ENCODE data around the gene PIK3CA. TPM values are rescaled to one million over a fixed set of nuclear protein-coding genes. Genes with fewer than 3 reads are reported as not detected.

Gene PIK3CA
- total RNA-seq, 1 donor from 2014 or later, result 17.6 TPM

- Mint-ChIP-seq H3K9me3 (peaks cover 6% of the 10 kb centered on the region), H3K4me1 (ENCODE audit: unreplicated experiment) (peaks cover 12% of the 10 kb centered on the region)
- TF ChIP-seq CTCF (conservative IDR thresholded peaks at IDR 0.05), result no peak
These were observed 10.3 kb downstream of the PIK3CA start for GRCh38 chr3:179158336-179159039.

GRCh38 chr3:179163503-179163902, 15.3 kb downstream of the PIK3CA start:
- H3K36me3 Mint-ChIP-seq, result peaks cover 4% of the 10 kb centered on the region
- H3K27me3 Mint-ChIP-seq, result no peaks in the 10 kb centered on the region
- H3K4me3 Mint-ChIP-seq, result no peak overlapping the region
- H3K4me1 Mint-ChIP-seq (ENCODE audit: unreplicated experiment), result peaks cover 11% of the 10 kb centered on the region
- no peak for DNase-seq (ENCODE audit: extremely low spot score, unreplicated experiment)
- TF ChIP-seq CTCF (conservative IDR thresholded peaks at IDR 0.05), result no peak
- H3K27ac Mint-ChIP-seq, result no peak overlapping the region
- peaks cover 6% of the 10 kb centered on the region for H3K9me3 Mint-ChIP-seq

More at GRCh38 chr3:179158336-179159039, 10.3 kb downstream of the PIK3CA start:
- DNase-seq (ENCODE audit: extremely low spot score, unreplicated experiment), result no peak
- Mint-ChIP-seq H3K4me3 (no peak overlapping the region), H3K27ac (no peak overlapping the region), H3K27me3 (no peaks in the 10 kb centered on the region), H3K36me3 (peaks cover 4% of the 10 kb centered on the region)

- Mint-ChIP-seq H3K4me1 (ENCODE audit: unreplicated experiment) (peaks cover 11% of the 10 kb centered on the region), H3K27me3 (no peaks in the 10 kb centered on the region), H3K4me3 (no peak overlapping the region), H3K36me3 (peaks cover 5% of the 10 kb centered on the region), H3K27ac (no peak overlapping the region), H3K9me3 (peaks cover 7% of the 10 kb centered on the region)
- DNase-seq (ENCODE audit: extremely low spot score, unreplicated experiment), result no peak
- no peak for TF ChIP-seq CTCF (conservative IDR thresholded peaks at IDR 0.05)
These were observed 16.7 kb downstream of the PIK3CA start for GRCh38 chr3:179164857-179165256.

- H3K27ac Mint-ChIP-seq, result no peak overlapping the region
- DNase-seq (ENCODE audit: extremely low spot score, unreplicated experiment), result no peak
- H3K27me3 Mint-ChIP-seq, result no peaks in the 10 kb centered on the region
- H3K4me1 Mint-ChIP-seq (ENCODE audit: unreplicated experiment), result peaks cover 5% of the 10 kb centered on the region
- no peak for TF ChIP-seq CTCF (conservative IDR thresholded peaks at IDR 0.05)
- H3K4me3 Mint-ChIP-seq, result no peak overlapping the region
- H3K36me3 Mint-ChIP-seq, result peaks cover 7% of the 10 kb centered on the region
- peaks cover 4% of the 10 kb centered on the region for H3K9me3 Mint-ChIP-seq
These were observed 18.5 kb downstream of the PIK3CA start for GRCh38 chr3:179166561-179167201.

- no peak for DNase-seq (ENCODE audit: extremely low spot score, unreplicated experiment)
- no peaks in the 10 kb centered on the region for H3K27me3 Mint-ChIP-seq
- peaks cover 4% of the 10 kb centered on the region for H3K9me3 Mint-ChIP-seq
- H3K27ac Mint-ChIP-seq, result no peak overlapping the region
- peaks cover 5% of the 10 kb centered on the region for H3K4me1 Mint-ChIP-seq (ENCODE audit: unreplicated experiment)
- H3K4me3 Mint-ChIP-seq, result no peak overlapping the region
- no peak for TF ChIP-seq CTCF (conservative IDR thresholded peaks at IDR 0.05)
- peaks cover 7% of the 10 kb centered on the region for H3K36me3 Mint-ChIP-seq
These were observed 20.8 kb downstream of the PIK3CA start for GRCh38 chr3:179168918-179169317.

Data from type B pancreatic cell (in vitro differentiated cells).